GM11168 (cell line): ENCODE measurements around the gene RPL10L.

Experiments used
- in situ Hi-C: fragments of 300-500 bp; cut with MboI; formaldehyde crosslinking; loops from one replicate; pipeline ENCODE4 v1.12.0; 2022; ENCODE audit warnings: low sequenced_read_pairs; ENCODE audit not compliant: unreplicated experiment

RPL10L gene

DNA sequence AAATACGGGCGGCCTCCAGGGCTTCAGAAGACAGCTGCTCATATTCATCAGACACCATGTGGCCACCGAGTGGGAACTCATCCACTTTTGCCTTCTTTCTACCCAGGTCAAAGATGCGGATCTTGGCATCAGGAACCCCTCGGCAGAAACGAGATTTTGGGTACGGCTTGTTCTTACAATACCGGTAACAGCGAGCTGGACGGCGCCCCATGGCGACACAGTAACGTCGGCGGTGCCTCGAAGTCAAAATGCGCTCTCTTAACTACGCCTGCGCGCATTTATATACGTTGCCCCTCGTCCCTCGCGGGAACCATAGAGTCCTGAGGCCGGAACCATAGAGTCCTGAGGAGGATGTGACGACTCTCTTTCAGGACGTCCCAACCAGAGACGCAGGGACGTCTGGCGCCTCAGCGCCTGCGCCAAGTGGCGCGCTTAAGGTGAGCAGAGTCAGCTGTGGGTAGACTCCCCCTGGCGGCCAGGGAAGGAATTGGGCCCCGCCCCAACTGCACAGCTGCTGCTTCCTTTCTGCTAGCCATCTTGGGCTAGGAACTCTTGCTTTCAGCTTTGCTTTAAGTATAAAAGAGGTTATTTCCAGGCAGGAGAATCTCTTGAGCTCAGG is at the start of gene RPL10L:
Gene RPL10L (minus strand): TSS at position 256 of the 619 bp plus-strand sequence. CDS start 45 bp downstream, at position 211.
- in situ Hi-C loops, result no loop called here

DNA sequence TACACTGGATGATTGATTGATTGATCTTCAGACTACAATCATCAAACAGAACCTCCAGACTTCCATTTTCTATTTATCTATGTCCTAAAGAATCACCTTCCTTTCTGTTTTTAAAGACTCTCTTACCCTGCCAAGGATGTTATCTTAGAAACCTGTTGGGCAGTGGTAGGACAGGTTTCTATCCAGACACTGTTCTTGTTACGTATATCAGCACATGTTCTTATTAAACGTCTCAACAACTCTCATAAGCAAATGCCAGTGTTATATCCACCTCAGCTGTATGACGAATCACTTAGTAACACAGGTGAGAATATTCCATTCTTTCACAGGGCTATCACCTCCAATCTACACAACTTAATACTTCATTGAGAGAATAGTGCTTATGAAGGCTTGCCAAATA is 40.2 kb upstream of the RPL10L start:
- in situ Hi-C loops, result no loop called here

- in situ Hi-C loops, result no loop called here
Observed at GRCh38 chr14:46686652-46687051, 35.1 kb upstream of the RPL10L start.

DNA sequence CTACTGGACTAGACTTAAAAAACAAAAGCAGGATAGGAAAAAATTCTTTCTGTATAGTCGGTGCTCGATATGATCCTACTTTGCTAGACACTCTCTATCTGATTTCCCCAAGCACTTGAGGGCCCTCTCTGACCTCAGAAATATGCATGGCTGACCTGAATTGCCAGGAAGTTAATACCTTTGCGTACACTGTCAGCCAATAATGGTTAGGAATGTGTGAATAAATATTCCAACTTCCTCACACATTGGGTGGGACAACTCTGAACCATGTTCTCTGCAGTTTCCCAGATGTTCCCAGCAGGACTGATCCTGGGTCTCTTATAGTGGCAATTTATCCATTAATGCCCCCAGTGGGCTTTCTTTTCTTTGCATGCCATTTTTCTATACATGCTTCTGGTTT is 20.5 kb upstream of the RPL10L start:
- in situ Hi-C loops, result no loop called here

GRCh38 chr14:46663382-46663781 is 11.8 kb upstream of the RPL10L start:
- in situ Hi-C loops, result no loop called here

DNA sequence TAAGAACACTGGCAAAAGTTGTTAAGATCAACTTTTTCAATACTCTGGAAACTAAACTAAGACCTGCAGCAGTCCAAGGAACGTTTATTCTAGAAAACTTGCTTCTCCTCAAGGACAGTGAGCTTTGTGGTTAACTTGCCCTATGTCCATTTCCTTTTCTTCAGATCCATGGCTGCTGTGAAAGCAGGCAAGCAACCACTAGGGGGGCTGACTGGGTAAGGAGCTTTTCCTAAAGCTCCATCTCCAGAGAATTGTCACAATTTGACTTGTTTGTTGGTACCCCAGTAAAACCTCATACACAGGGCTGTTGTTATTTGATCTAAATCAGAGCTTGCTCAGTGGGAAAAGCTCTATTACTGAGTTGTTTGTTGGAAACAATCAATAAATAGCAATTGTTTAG is 10.1 kb upstream of the RPL10L start:
- in situ Hi-C loops, result no loop called here

DNA sequence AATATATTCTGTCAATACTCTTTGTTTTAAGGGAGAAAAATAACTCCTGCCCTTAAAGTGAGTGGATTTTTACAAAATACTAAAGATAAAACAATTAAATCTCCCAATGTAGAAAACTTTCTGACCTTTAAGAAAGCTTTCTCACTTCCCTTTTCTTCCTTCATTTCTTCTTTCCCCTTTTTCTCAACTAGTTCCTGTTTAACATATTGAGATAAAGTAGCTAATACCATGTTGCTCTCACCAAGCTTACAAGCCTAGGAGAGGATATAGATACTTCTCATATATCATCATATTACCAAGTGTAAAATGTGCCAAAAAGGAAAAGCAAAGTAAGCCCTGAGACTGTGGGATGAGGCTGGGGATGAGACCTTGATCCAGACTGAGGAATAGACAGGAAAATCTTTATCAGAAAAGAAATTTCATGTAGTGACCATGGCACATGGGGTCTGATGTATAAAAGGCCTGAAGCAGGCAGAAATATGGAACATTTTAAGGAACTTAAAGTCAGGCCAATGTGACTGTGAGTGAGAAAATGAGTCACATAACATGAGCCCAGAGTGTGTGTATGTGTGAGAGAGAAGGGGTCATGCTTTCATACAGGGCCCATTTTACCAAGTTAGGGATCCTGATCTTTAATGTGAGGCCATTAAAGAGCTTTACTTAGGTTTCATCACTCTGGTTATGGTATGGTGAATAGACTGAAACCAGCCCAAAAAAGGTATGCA is 1.6 kb upstream of the RPL10L start:
- in situ Hi-C loops, result no loop called here

- in situ Hi-C loops, result no loop called here
Observed at GRCh38 chr14:46646796-46647195, 4.8 kb downstream of the RPL10L start.

DNA sequence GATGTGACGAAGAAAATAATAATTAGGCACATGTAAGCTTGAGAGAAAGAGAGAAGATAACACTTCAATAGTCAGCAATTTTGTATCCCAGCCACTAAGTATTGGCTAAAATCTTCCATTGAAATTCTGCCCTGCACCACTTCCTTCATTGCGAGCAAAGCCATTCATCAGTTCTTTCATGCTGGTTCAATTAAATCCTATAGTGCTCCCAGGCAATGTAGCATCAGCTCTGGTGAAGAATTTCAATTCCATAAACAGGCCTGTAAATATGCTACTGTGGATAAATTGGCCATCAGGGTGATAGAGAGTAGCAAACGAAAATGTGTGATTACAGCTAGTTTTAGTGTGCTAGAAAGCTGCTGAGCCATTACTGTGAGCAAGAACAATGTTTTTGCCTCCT is 24.7 kb downstream of the RPL10L start:
- in situ Hi-C loops, result no loop called here
